ENCODE data around the gene SAFB2.

The SAFB2 gene

GRCh38 chr19:5608766-5609165, 13.8 kb downstream of the SAFB2 start:
- in situ Hi-C loops (cut with HindIII; ENCODE audit: low sequenced_read_pairs) = loop anchor here (10.0 kb wide), 2 partner anchors 234 to 354 kb away; no protein-coding TSS in a partner anchor

- in situ Hi-C loops (cut with HindIII; ENCODE audit: low sequenced_read_pairs) = loop anchor here (10.0 kb wide), 2 partner anchors 233 to 353 kb away; no protein-coding TSS in a partner anchor
Observed at GRCh38 chr19:5608291-5608690, 14.3 kb downstream of the SAFB2 start.

GRCh38 chr19:5607318-5608275, 15.0 kb downstream of the SAFB2 start:
- in situ Hi-C loops (cut with HindIII; ENCODE audit: low sequenced_read_pairs) = loop anchor here (10.0 kb wide), 2 partner anchors 233 to 353 kb away; no protein-coding TSS in a partner anchor

GRCh38 chr19:5605362-5605761, 17.2 kb downstream of the SAFB2 start:
- in situ Hi-C loops (cut with HindIII; ENCODE audit: low sequenced_read_pairs) = loop anchor here (10.0 kb wide), 2 partner anchors 231 to 351 kb away; no protein-coding TSS in a partner anchor

GRCh38 chr19:5603626-5604025, 18.9 kb downstream of the SAFB2 start:
- in situ Hi-C loops (cut with HindIII; ENCODE audit: low sequenced_read_pairs) = loop anchor here (5.0 to 10.0 kb wide), 3 partner anchors 49 to 349 kb away; no protein-coding TSS in a partner anchor

- in situ Hi-C loops (cut with HindIII; ENCODE audit: low sequenced_read_pairs) = loop anchor here (5.0 to 10.0 kb wide), 3 partner anchors 52 to 346 kb away; no protein-coding TSS in a partner anchor
Observed at GRCh38 chr19:5600797-5601196, 21.8 kb downstream of the SAFB2 start.

- in situ Hi-C loops (cut with HindIII; ENCODE audit: low sequenced_read_pairs) = no loop called here
Observed at GRCh38 chr19:5595745-5596144, 26.8 kb downstream of the SAFB2 start.

GRCh38 chr19:5595129-5595528, 27.4 kb downstream of the SAFB2 start:
- in situ Hi-C loops (cut with HindIII; ENCODE audit: low sequenced_read_pairs) = no loop called here

GRCh38 chr19:5594521-5594950, 28.0 kb downstream of the SAFB2 start:
- in situ Hi-C loops (cut with HindIII; ENCODE audit: low sequenced_read_pairs) = no loop called here

GRCh38 chr19:5593343-5594255, 29.0 kb downstream of the SAFB2 start:
- in situ Hi-C loops (cut with HindIII; ENCODE audit: low sequenced_read_pairs) = no loop called here

- in situ Hi-C loops (cut with HindIII; ENCODE audit: low sequenced_read_pairs) = no loop called here
Observed at GRCh38 chr19:5592531-5593342, 29.8 kb downstream of the SAFB2 start.

- in situ Hi-C loops (cut with HindIII; ENCODE audit: low sequenced_read_pairs) = no loop called here
Observed at GRCh38 chr19:5591476-5591875, 31.1 kb downstream of the SAFB2 start.

GRCh38 chr19:5590865-5591154, 31.8 kb downstream of the SAFB2 start:
- in situ Hi-C loops (cut with HindIII; ENCODE audit: low sequenced_read_pairs) = no loop called here

- in situ Hi-C loops (cut with HindIII; ENCODE audit: low sequenced_read_pairs) = no loop called here
Observed at GRCh38 chr19:5590151-5590864, 32.3 kb downstream of the SAFB2 start.

GRCh38 chr19:5588906-5589676, 33.5 kb downstream of the SAFB2 start:
- in situ Hi-C loops (cut with HindIII; ENCODE audit: low sequenced_read_pairs) = loop anchor here (10.0 kb wide), 1 partner anchor 534 kb away; no protein-coding TSS in a partner anchor

GRCh38 chr19:5588441-5588840, 34.1 kb downstream of the SAFB2 start:
- in situ Hi-C loops (cut with HindIII; ENCODE audit: low sequenced_read_pairs) = loop anchor here (10.0 kb wide), 1 partner anchor 534 kb away; no protein-coding TSS in a partner anchor

- in situ Hi-C loops (cut with HindIII; ENCODE audit: low sequenced_read_pairs) = loop anchor here (10.0 kb wide), 1 partner anchor 533 kb away; no protein-coding TSS in a partner anchor
Observed at GRCh38 chr19:5587661-5588060, 34.9 kb downstream of the SAFB2 start.

- in situ Hi-C loops (cut with HindIII; ENCODE audit: low sequenced_read_pairs) = loop anchor here (10.0 kb wide), 1 partner anchor 532 kb away; no protein-coding TSS in a partner anchor
Observed at GRCh38 chr19:5587071-5587455, 35.5 kb downstream of the SAFB2 start.
